ENCODE measurements around the gene TRIM34. TPM values are rescaled to one million over a fixed set of nuclear protein-coding genes. Genes with fewer than 3 reads are reported as not detected.

TRIM34 gene
- total and polyA plus RNA-seq, 2 donors from 2014 or later = 5.9 to 6.7 TPM

- FAIRE-seq (no peak), DNase-seq (no peak)
- Histone ChIP-seq H3K9ac (ENCODE audit: low read length in 3 of 3) (no peak overlapping the region), H3K36me3 (ENCODE audit: control insufficient read depth in 2 of 3, insufficient read depth in 3 of 3, low read length in 3 of 3) (peaks cover 0 to 5% (median 0%) of the 10 kb centered on the region in 3 donors), H3K4me3 (ENCODE audit: low read length in 3 of 3) (no peak overlapping the region), H3K27ac (ENCODE audit: low read depth in 2 of 2, low read length in 2 of 2) (no peak overlapping the region), H3K27me3 (ENCODE audit: control insufficient read depth, insufficient read depth, low read length) (no peaks in the 10 kb centered on the region), H3K4me1 (ENCODE audit: control insufficient read depth in 2 of 3, insufficient read depth in 2 of 3, low read depth in 1 of 3, low read length in 3 of 3) (no peaks in the 10 kb centered on the region), H3K9me3 (ENCODE audit: control insufficient read depth in 2 of 3, insufficient read depth in 1 of 3, low read length in 3 of 3) (no peaks in the 10 kb centered on the region)
- intact Hi-C loops (cut with DNase I) = no loop called here
- no peak for TF ChIP-seq CTCF (IDR thresholded peaks at IDR 0.05; ENCODE audit: borderline replicate concordance, extremely low read depth, insufficient read depth)
Observed at GRCh38 chr11:5604896-5605295, 19.9 kb upstream of the TRIM34 start.

GRCh38 chr11:5605849-5606248 lies 19.0 kb upstream of the TRIM34 start:
- DNase-seq (no peak), FAIRE-seq (no peak)
- Histone ChIP-seq H3K4me1 (ENCODE audit: control insufficient read depth in 2 of 3, insufficient read depth in 2 of 3, low read depth in 1 of 3, low read length in 3 of 3) (no peaks in the 10 kb centered on the region), H3K9me3 (ENCODE audit: control insufficient read depth in 2 of 3, insufficient read depth in 1 of 3, low read length in 3 of 3) (no peaks in the 10 kb centered on the region), H3K27me3 (ENCODE audit: control insufficient read depth, insufficient read depth, low read length) (no peaks in the 10 kb centered on the region), H3K4me3 (ENCODE audit: low read length in 3 of 3) (no peak overlapping the region), H3K36me3 (ENCODE audit: control insufficient read depth in 2 of 3, insufficient read depth in 3 of 3, low read length in 3 of 3) (peaks cover 0 to 5% (median 0%) of the 10 kb centered on the region in 3 donors), H3K9ac (ENCODE audit: low read length in 3 of 3) (no peak overlapping the region), H3K27ac (ENCODE audit: low read depth in 2 of 2, low read length in 2 of 2) (no peak overlapping the region)
- intact Hi-C loops (cut with DNase I) = no loop called here
- TF ChIP-seq CTCF (IDR thresholded peaks at IDR 0.05; ENCODE audit: borderline replicate concordance, extremely low read depth, insufficient read depth) = no peak

- DNase-seq = no peak
- FAIRE-seq = no peak
- intact Hi-C loops (cut with DNase I) = no loop called here
- no peaks in the 10 kb centered on the region for H3K9me3 ChIP-seq (ENCODE audit: control insufficient read depth in 2 of 3, insufficient read depth in 1 of 3, low read length in 3 of 3)
- no peaks in the 10 kb centered on the region for H3K27me3 ChIP-seq (ENCODE audit: control insufficient read depth, insufficient read depth, low read length)
- H3K9ac ChIP-seq (ENCODE audit: low read length in 3 of 3) = no peak overlapping the region
- no peak overlapping the region for H3K27ac ChIP-seq (ENCODE audit: low read depth in 2 of 2, low read length in 2 of 2)
- H3K36me3 ChIP-seq (ENCODE audit: control insufficient read depth in 2 of 3, insufficient read depth in 3 of 3, low read length in 3 of 3) = peaks cover 0 to 5% (median 0%) of the 10 kb centered on the region in 3 donors
- no peak overlapping the region for H3K4me3 ChIP-seq (ENCODE audit: low read length in 3 of 3)
- no peaks in the 10 kb centered on the region for H3K4me1 ChIP-seq (ENCODE audit: control insufficient read depth in 2 of 3, insufficient read depth in 2 of 3, low read depth in 1 of 3, low read length in 3 of 3)
- no peak for TF ChIP-seq CTCF (IDR thresholded peaks at IDR 0.05; ENCODE audit: borderline replicate concordance, extremely low read depth, insufficient read depth)
Observed at GRCh38 chr11:5608808-5609207, 16.0 kb upstream of the TRIM34 start.

- Histone ChIP-seq H3K27me3 (ENCODE audit: control insufficient read depth, insufficient read depth, low read length) (no peaks in the 10 kb centered on the region), H3K4me1 (ENCODE audit: control insufficient read depth in 2 of 3, insufficient read depth in 2 of 3, low read depth in 1 of 3, low read length in 3 of 3) (no peaks in the 10 kb centered on the region), H3K9ac (ENCODE audit: low read length in 3 of 3) (no peak overlapping the region), H3K4me3 (ENCODE audit: low read length in 3 of 3) (no peak overlapping the region), H3K36me3 (ENCODE audit: control insufficient read depth in 2 of 3, insufficient read depth in 3 of 3, low read length in 3 of 3) (peaks cover 0 to 5% (median 0%) of the 10 kb centered on the region in 3 donors), H3K9me3 (ENCODE audit: control insufficient read depth in 2 of 3, insufficient read depth in 1 of 3, low read length in 3 of 3) (no peaks in the 10 kb centered on the region), H3K27ac (ENCODE audit: low read depth in 2 of 2, low read length in 2 of 2) (no peak overlapping the region)
- intact Hi-C loops (cut with DNase I) = no loop called here
- FAIRE-seq (no peak), DNase-seq (no peak)
- TF ChIP-seq CTCF (IDR thresholded peaks at IDR 0.05; ENCODE audit: borderline replicate concordance, extremely low read depth, insufficient read depth) = no peak
Observed at GRCh38 chr11:5610446-5610845, 14.4 kb upstream of the TRIM34 start.

Data from kidney (tissue), 14 donors.